A673 (cell line): ENCODE measurements around the gene SELENOW. TPM values are rescaled to one million over a fixed set of nuclear protein-coding genes. Genes with fewer than 3 reads are reported as not detected.

Experiments used
- BruUV-seq: library from RNA; stranded (reverse); fragments of 400-500 nt; replicated peaks from 2 replicates; lab custom pipeline; 2021; lab: Mats Ljungman, UMichigan
- CTCF ChIA-PET: fragments of 300-600 bp; sonication (Branson Sonifier 250); formaldehyde crosslinking; loops from one replicate; lab custom pipeline; 2022; ENCODE audit warnings: antibody characterized with exemption; lab: Charles Lee
- POLR2A ChIA-PET: fragments of 300-600 bp; sonication (Branson Sonifier 250); formaldehyde crosslinking; loops from one replicate; lab custom pipeline; 2022; ENCODE audit warnings: antibody characterized with exemption; ENCODE audit not compliant: low non-redundant PET; lab: Charles Lee
- DNase-seq: peaks from one replicate; pipeline ENCODE4 v3.0.0-alpha.2; 2015; ENCODE audit warnings: low spot score
- H3K27ac ChIP-seq: fragments of 200-600 bp; sonication (generic); 2 replicates; pipeline ENCODE4 v1.5.1; 2016; ENCODE audit warnings: mixed run types, low read depth, mild to moderate bottlenecking, mixed read lengths, antibody characterized with exemption, low read length; ENCODE audit not compliant: poor library complexity, severe bottlenecking
- H3K27me3 ChIP-seq: fragments of 200-600 bp; sonication (generic); replicated peaks from 2 replicates; pipeline ENCODE4 v1.6.1; 2017; ENCODE audit warnings: mixed run types, low read depth, mild to moderate bottlenecking, mixed read lengths, antibody characterized with exemption, low read length; ENCODE audit not compliant: insufficient read depth, poor library complexity
- H3K36me3 ChIP-seq: fragments of 200-600 bp; sonication (generic); 2 replicates; pipeline ENCODE4 v1.6.1; 2016; ENCODE audit warnings: mixed run types, mild to moderate bottlenecking, mixed read lengths, antibody characterized with exemption, low read length; ENCODE audit not compliant: insufficient read depth, poor library complexity, severe bottlenecking
- H3K4me1 ChIP-seq: fragments of 200-600 bp; sonication (generic); 2 replicates; pipeline ENCODE4 v1.6.1; 2017; ENCODE audit warnings: mixed run types, mild to moderate bottlenecking, mixed read lengths, antibody characterized with exemption, low read length; ENCODE audit not compliant: insufficient read depth, poor library complexity, severe bottlenecking
- H3K4me3 ChIP-seq: fragments of 200-600 bp; sonication (generic); 2 replicates; pipeline ENCODE4 v1.5.1; 2016; ENCODE audit warnings: low read depth, mixed run types, mild to moderate bottlenecking, mixed read lengths, low read length; ENCODE audit not compliant: poor library complexity, severe bottlenecking
- H3K9me3 ChIP-seq: fragments of 200-600 bp; sonication (generic); 2 replicates; pipeline ENCODE4 v1.6.1; 2016; ENCODE audit warnings: mixed run types, low read depth, mild to moderate bottlenecking, mixed read lengths, antibody characterized with exemption, low read length; ENCODE audit not compliant: poor library complexity, severe bottlenecking
- CTCF ChIP-seq: fragments of 300-800, 200-600 bp; sonication (generic); conservative IDR thresholded peaks from 2 replicates; pipeline ENCODE4 v1.5.1; 2017; ENCODE audit warnings: low read depth, mild to moderate bottlenecking, antibody characterized with exemption, low read length, moderate library complexity, mixed read lengths
- EZH2 ChIP-seq: fragments of 200-600 bp; sonication (generic); IDR thresholded peaks from 2 replicates; pipeline ENCODE4 v1.6.1; 2017; ENCODE audit warnings: borderline replicate concordance, low read depth, mild to moderate bottlenecking, mixed read lengths, antibody characterized with exemption, low read length; ENCODE audit not compliant: poor library complexity, severe bottlenecking
- intact Hi-C: fragments of 100-400 bp; cut with micrococcal nuclease; formaldehyde crosslinking; loops from one replicate; pipeline ENCODE4 v1.10.0; 2022; ENCODE audit not compliant: unreplicated experiment
- total RNA-seq: library from RNA; stranded (reverse); gene quantifications from 2 replicates; pipeline ENCODE4 v1.2.3, GENCODE V29; 2021

Gene SELENOW
- total RNA-seq, 1 experiment from 2014 or later = 107 TPM

- Histone ChIP-seq H3K27me3 (no peaks in the 10 kb centered on the region), H3K36me3 (no peaks in the 10 kb centered on the region), H3K9me3 (no peaks in the 10 kb centered on the region), H3K4me1 (no peaks in the 10 kb centered on the region), H3K4me3 (no peak overlapping the region), H3K27ac (no peak overlapping the region)
- intact Hi-C loops = no loop called here
- DNase-seq = no peak
- POLR2A ChIA-PET = no interaction called here
- CTCF ChIA-PET = interaction anchor here (0.7 kb wide), 1 partner anchor 364 kb away, joined by 4 read pairs; no protein-coding TSS in a partner anchor
- no peak for TF ChIP-seq CTCF
- no peak for TF ChIP-seq EZH2
- no TSS peak for BruUV-seq
Observed at GRCh38 chr19:47820410-47820809, 41.9 kb downstream of the SELENOW start.

- Histone ChIP-seq H3K27ac (no peak within 1 kb of the TSS), H3K36me3 (no peaks in the 10 kb centered on the region), H3K4me1 (no peaks in the 10 kb centered on the region), H3K9me3 (no peaks in the 10 kb centered on the region), H3K4me3 (no peak within 1 kb of the TSS), H3K27me3 (no peaks in the 10 kb centered on the region)
- BruUV-seq = no TSS peak
- POLR2A ChIA-PET = no interaction called here
- intact Hi-C loops = no loop called here
- CTCF ChIA-PET = no interaction called here
- no peak for TF ChIP-seq CTCF
- TF ChIP-seq EZH2 = no peak
- DNase-seq = no peak
Observed at GRCh38 chr19:47821460-47822020, 43.0 kb downstream of the SELENOW start, which contains the start of gene CRX. Gene CRX, plus strand, starts transcription at chr19:47821937. Its CDS starts 12,507 bp downstream, at chr19:47834444.

GRCh38 chr19:47824396-47824795 is 45.9 kb downstream of the SELENOW start:
- TF ChIP-seq CTCF (no peak), EZH2 (no peak)
- ChIA-PET POLR2A (no interaction called here), CTCF (no interaction called here)
- H3K27ac ChIP-seq = no peak overlapping the region
- no peaks in the 10 kb centered on the region for H3K4me1 ChIP-seq
- intact Hi-C loops = no loop called here
- no peaks in the 10 kb centered on the region for H3K36me3 ChIP-seq
- DNase-seq = no peak
- no peaks in the 10 kb centered on the region for H3K27me3 ChIP-seq
- H3K4me3 ChIP-seq = no peak overlapping the region
- no TSS peak for BruUV-seq
- H3K9me3 ChIP-seq = no peaks in the 10 kb centered on the region
